Fibroblast of lung (primary cell): ENCODE measurements around the gene CYTH2. TPM values are rescaled to one million over a fixed set of nuclear protein-coding genes. Genes with fewer than 3 reads are reported as not detected.

Experiments used
- DNase-seq, 2 donors: peaks; one replicate each; pipeline versions ENCODE4 v3.0.0 to v3.0.0-alpha.2; 2010; ENCODE audit warnings: low read depth in 2 of 2
- H2AFZ ChIP-seq: 2 replicates; pipeline ENCODE4 v1.5.1; 2012; ENCODE audit warnings: low read length, control low read depth, inconsistent platforms
- H3K27ac ChIP-seq: 2 replicates; pipeline ENCODE4 v1.5.1; 2011; ENCODE audit warnings: low read length, control low read depth; ENCODE audit not compliant: insufficient read depth
- H3K27me3 ChIP-seq: 2 replicates; pipeline ENCODE4 v1.5.1; 2011; ENCODE audit warnings: mild to moderate bottlenecking, low read length; ENCODE audit not compliant: control insufficient read depth, insufficient read depth
- H3K36me3 ChIP-seq: 2 replicates; pipeline ENCODE4 v1.5.1; 2011; ENCODE audit warnings: low read length; ENCODE audit not compliant: control insufficient read depth, insufficient read depth
- H3K4me1 ChIP-seq: 2 replicates; pipeline ENCODE4 v1.5.1; 2011; ENCODE audit warnings: low read length; ENCODE audit not compliant: control insufficient read depth, insufficient read depth; ENCODE audit errors: extremely low read depth
- H3K4me2 ChIP-seq: 2 replicates; pipeline ENCODE4 v1.5.1; 2011; ENCODE audit warnings: low read length, control low read depth; ENCODE audit not compliant: insufficient read depth; ENCODE audit errors: extremely low read depth
- H3K4me3 ChIP-seq, 4 experiments: fragments of 200-600 bp in 1 of 4; sonication (generic) in 1 of 4; replicated peaks in 1 of 4; 2 replicates each; pipeline ENCODE4 v1.5.1; 2011 to 2016; ENCODE audit warnings: low read length in 4 of 4, low read depth in 3 of 4, mild to moderate bottlenecking in 3 of 4, control low read depth in 2 of 4, inconsistent platforms in 1 of 4, mixed read lengths in 1 of 4; ENCODE audit not compliant: insufficient read depth in 1 of 4; ENCODE audit errors: control extremely low read depth in 1 of 4
- H3K79me2 ChIP-seq: 2 replicates; pipeline ENCODE4 v1.5.1; 2012; ENCODE audit warnings: mild to moderate bottlenecking, low read length, inconsistent platforms; ENCODE audit not compliant: control insufficient read depth, insufficient read depth
- H3K9ac ChIP-seq: 2 replicates; pipeline ENCODE4 v1.5.1; 2011; ENCODE audit warnings: mild to moderate bottlenecking, low read length, control low read depth; ENCODE audit not compliant: insufficient read depth
- H3K9me3 ChIP-seq: 2 replicates; pipeline ENCODE4 v1.5.1; 2012; ENCODE audit warnings: low read depth, low read length; ENCODE audit not compliant: control insufficient read depth, insufficient read depth
- H4K20me1 ChIP-seq: 2 replicates; pipeline ENCODE4 v1.5.1; 2011; ENCODE audit warnings: low read length; ENCODE audit not compliant: control insufficient read depth, insufficient read depth; ENCODE audit errors: extremely low read depth
- CTCF ChIP-seq, 2 donors: IDR thresholded peaks in 1 of 2; conservative IDR thresholded peaks in 1 of 2; 1 replicate in 1 of 2; 2 replicates in 1 of 2; pipeline ENCODE4 v1.5.1; 2011 to 2012; ENCODE audit warnings: low read length in 2 of 2, control low read depth in 1 of 2, inconsistent platforms in 1 of 2, low read depth in 1 of 2, mild to moderate bottlenecking in 1 of 2
- EZH2 ChIP-seq: IDR thresholded peaks from 2 replicates; pipeline ENCODE4 v1.5.1; 2012; ENCODE audit warnings: low read length, control low read depth, mild to moderate bottlenecking; ENCODE audit errors: missing control alignments
- polyA plus RNA-seq, 2 donors: library from polyadenylated mRNA; depleted of rRNA in 1 of 2; stranded (reverse) in 1 of 2; unstranded in 1 of 2; fragments of >200 nt; gene quantifications; 2 replicates each; pipeline ENCODE4 v1.2.1, GENCODE V29; 2011 to 2012; ENCODE audit warnings: missing spikeins in 1 of 2
- total RNA-seq: library from RNA; depleted of rRNA; stranded (reverse); fragments of >200 nt; gene quantifications from 2 replicates; pipeline ENCODE4 v1.2.1, GENCODE V29; 2014

CYTH2 gene
- total and polyA plus RNA-seq, 2 donors (not counting 1 experiment from before 2014, with no cell fraction given): 18.6 to 25.8 TPM

GRCh38 chr19:48469934-48470680 is 938 bp downstream of the CYTH2 start:
- no peaks in the 10 kb centered on the region for H3K9me3 ChIP-seq
- H2AFZ ChIP-seq: no peak overlapping the region
- H3K27ac ChIP-seq: peak overlapping the region; percentile 90
- no peak for DNase-seq
- H3K9ac ChIP-seq: peak overlapping the region; percentile 88
- peaks cover 32% of the 10 kb centered on the region for H3K36me3 ChIP-seq
- H3K79me2 ChIP-seq: peaks cover 17% of the 10 kb centered on the region
- TF ChIP-seq EZH2: no peak
- TF ChIP-seq CTCF (conservative IDR thresholded peaks at IDR 0.05 in 1 of 2, IDR thresholded peaks at IDR 0.05 in 1 of 2; ENCODE audit: low read depth in 1 of 2, low read length in 2 of 2): no peak
- H4K20me1 ChIP-seq: no peaks in the 10 kb centered on the region
- H3K27me3 ChIP-seq: no peaks in the 10 kb centered on the region
- H3K4me1 ChIP-seq: peaks cover 10% of the 10 kb centered on the region
- peak overlapping the region; percentile 93 for H3K4me2 ChIP-seq
- peak overlapping the region; percentile 64 to 91 (median 77) for H3K4me3 ChIP-seq

DNA sequence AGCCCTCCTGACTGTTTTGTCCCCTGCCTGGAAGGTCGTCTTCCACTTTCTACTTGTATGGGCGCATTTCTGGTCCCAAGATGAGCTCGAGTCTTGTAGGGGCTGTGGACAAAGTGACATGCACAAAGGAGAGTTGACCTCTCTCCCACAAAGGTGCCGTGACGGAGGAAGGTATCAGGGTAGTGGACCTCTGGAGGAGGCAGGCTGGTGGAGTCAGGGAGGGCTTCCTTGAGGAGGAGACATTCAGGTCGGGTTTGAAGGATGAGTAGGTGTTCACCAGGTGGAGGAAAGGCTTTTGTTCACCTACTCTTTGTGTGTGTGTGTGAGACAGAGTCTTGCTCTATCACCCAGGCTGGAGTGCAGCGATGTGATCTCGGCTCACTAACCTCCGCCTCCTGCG is 1.7 kb downstream of the CYTH2 start:
- H4K20me1 ChIP-seq: no peaks in the 10 kb centered on the region
- peak overlapping the region; percentile 93 for H3K4me2 ChIP-seq
- H3K79me2 ChIP-seq: peaks cover 17% of the 10 kb centered on the region
- H3K27me3 ChIP-seq: no peaks in the 10 kb centered on the region
- H3K27ac ChIP-seq: no peak overlapping the region
- H2AFZ ChIP-seq: no peak overlapping the region
- TF ChIP-seq EZH2 (no peak), CTCF (conservative IDR thresholded peaks at IDR 0.05 in 1 of 2, IDR thresholded peaks at IDR 0.05 in 1 of 2; ENCODE audit: low read depth in 1 of 2, low read length in 2 of 2) (no peak)
- H3K9ac ChIP-seq: no peak overlapping the region
- peaks cover 36% of the 10 kb centered on the region for H3K36me3 ChIP-seq
- no peak for DNase-seq
- H3K9me3 ChIP-seq: no peaks in the 10 kb centered on the region
- H3K4me1 ChIP-seq: peaks cover 10% of the 10 kb centered on the region
- peak overlapping the region in 2 of 4 experiments; percentile 64 to 91 for H3K4me3 ChIP-seq

- peaks cover 17% of the 10 kb centered on the region for H3K79me2 ChIP-seq
- H3K4me3 ChIP-seq: no peak overlapping the region
- TF ChIP-seq EZH2 (no peak), CTCF (conservative IDR thresholded peaks at IDR 0.05 in 1 of 2, IDR thresholded peaks at IDR 0.05 in 1 of 2; ENCODE audit: low read depth in 1 of 2, low read length in 2 of 2) (no peak)
- no peaks in the 10 kb centered on the region for H4K20me1 ChIP-seq
- DNase-seq: no peak
- H3K4me2 ChIP-seq: no peak overlapping the region
- H3K27ac ChIP-seq: no peak overlapping the region
- H2AFZ ChIP-seq: no peak overlapping the region
- H3K9me3 ChIP-seq: no peaks in the 10 kb centered on the region
- peaks cover 10% of the 10 kb centered on the region for H3K4me1 ChIP-seq
- H3K27me3 ChIP-seq: no peaks in the 10 kb centered on the region
- H3K9ac ChIP-seq: no peak overlapping the region
- H3K36me3 ChIP-seq: peaks cover 36% of the 10 kb centered on the region
Observed at GRCh38 chr19:48471836-48472235, 2.7 kb downstream of the CYTH2 start.
